Smooth muscle cell (in vitro differentiated cells): ENCODE data around the gene ABCA1. TPM values are rescaled to one million over a fixed set of nuclear protein-coding genes. Genes with fewer than 3 reads are reported as not detected.
"Not testable (repeated sequence)": the region's sequence is repeated elsewhere in the genome, so short reads cannot be mapped to it uniquely, and the experiment has no call there.

Experiments
- DNase-seq: peaks from one replicate; lab custom pipeline; 2025; ENCODE audit not compliant: unreplicated experiment; lab: John Stamatoyannopoulos, UW
- H2AFZ ChIP-seq: fragments of 200-600 bp; sonication (generic); 2 replicates; pipeline ENCODE4 v1.6.0; 2016; ENCODE audit warnings: antibody characterized with exemption, low read depth, mild to moderate bottlenecking
- H3F3A ChIP-seq: fragments of 200-600 bp; sonication (generic); 2 replicates; pipeline ENCODE4 v1.6.0; 2017; ENCODE audit warnings: antibody characterized with exemption, low read depth
- H3K27ac ChIP-seq: fragments of 200-600 bp; sonication (generic); 2 replicates; pipeline ENCODE4 v1.5.1; 2016; ENCODE audit warnings: low read depth, mild to moderate bottlenecking
- H3K27me3 ChIP-seq: fragments of 200-600 bp; sonication (generic); 2 replicates; pipeline ENCODE4 v1.6.1; 2016; ENCODE audit warnings: low read depth, mild to moderate bottlenecking
- H3K36me3 ChIP-seq: fragments of 200-600 bp; sonication (generic); 2 replicates; pipeline ENCODE4 v1.5.1; 2016; ENCODE audit warnings: low read depth
- H3K4me1 ChIP-seq: fragments of 200-600 bp; sonication (generic); 2 replicates; pipeline ENCODE4 v1.5.1; 2016; ENCODE audit warnings: low read depth
- H3K4me2 ChIP-seq: fragments of 200-600 bp; sonication (generic); 2 replicates; pipeline ENCODE4 v1.6.0; 2016; ENCODE audit warnings: mild to moderate bottlenecking
- H3K4me3 ChIP-seq: fragments of 200-600 bp; sonication (generic); 2 replicates; pipeline ENCODE4 v1.5.1; 2016; ENCODE audit warnings: mild to moderate bottlenecking
- H3K79me2 ChIP-seq: fragments of 200-600 bp; sonication (generic); 2 replicates; pipeline ENCODE4 v1.6.0; 2016; ENCODE audit warnings: low read depth, mild to moderate bottlenecking
- H3K9ac ChIP-seq: fragments of 200-600 bp; sonication (generic); 2 replicates; pipeline ENCODE4 v1.6.0; 2016; ENCODE audit warnings: low read depth
- H3K9me3 ChIP-seq: fragments of 200-600 bp; sonication (generic); replicated peaks from 2 replicates; pipeline ENCODE4 v1.5.1; 2016; ENCODE audit warnings: low read depth
- H4K20me1 ChIP-seq: fragments of 200-600 bp; sonication (generic); 2 replicates; pipeline ENCODE4 v1.6.0; 2016; ENCODE audit warnings: low read depth
- CTCF ChIP-seq: fragments of 200-600 bp; sonication (generic); IDR thresholded peaks from 2 replicates; pipeline ENCODE4 v1.5.1; 2017; ENCODE audit warnings: borderline replicate concordance, mild to moderate bottlenecking, antibody characterized with exemption; ENCODE audit not compliant: insufficient read depth, poor library complexity, severe bottlenecking
- WGBS: methylation state at CpG from one replicate; pipeline ENCODE4 v1.1.7; 2016; ENCODE audit warnings: low lambda C conversion rate; 5-methylcytosine and 5-hydroxymethylcytosine counted together
- polyA plus RNA-seq: library from polyadenylated mRNA; unstranded; fragments of >200 nt; fragmentation: Nextera tagmentation; extraction: Ambion mirVana; gene quantifications from 2 replicates; pipeline ENCODE4 v1.2.1, GENCODE V29; 2016
- total RNA-seq: library from RNA; depleted of rRNA; stranded (reverse); fragments of >200 nt; gene quantifications from 2 replicates; pipeline ENCODE4 v1.2.3, GENCODE V29; 2014

ABCA1 gene
- total and polyA plus RNA-seq, 2 experiments from 2014 or later = 2.8 to 29.6 TPM

GRCh38 chr9:104769655-104770054, 158.3 kb downstream of the ABCA1 start:
- Histone ChIP-seq H3K27me3 (no peaks in the 10 kb centered on the region), H3K4me3 (no peak overlapping the region), H3K9me3 (no peaks in the 10 kb centered on the region), H3K36me3 (no peaks in the 10 kb centered on the region), H3F3A (no peaks in the 10 kb centered on the region), H3K79me2 (no peaks in the 10 kb centered on the region), H2AFZ (no peak overlapping the region), H4K20me1 (no peaks in the 10 kb centered on the region), H3K4me1 (no peaks in the 10 kb centered on the region), H3K27ac (no peak overlapping the region), H3K4me2 (no peak overlapping the region), H3K9ac (no peak overlapping the region)
- no peak for DNase-seq
- TF ChIP-seq CTCF = no peak
- 95% methylated on average over 2 of the region's 2 CpGs for WGBS

GRCh38 chr9:104769029-104769428, 158.9 kb downstream of the ABCA1 start:
- not testable (repeated sequence) for H3K36me3 ChIP-seq, H3K4me1 ChIP-seq, H2AFZ ChIP-seq, H3K9me3 ChIP-seq, H3K27ac ChIP-seq, H3K27me3 ChIP-seq, H3K4me3 ChIP-seq, DNase-seq, H3K9ac ChIP-seq, H4K20me1 ChIP-seq, H3K79me2 ChIP-seq, H3K4me2 ChIP-seq, H3F3A ChIP-seq
- 98% methylated on average over 8 of the region's 12 CpGs for WGBS

GRCh38 chr9:104767507-104767906, 160.4 kb downstream of the ABCA1 start:
- Histone ChIP-seq H3K9me3 (no peaks in the 10 kb centered on the region), H3K27ac (no peak overlapping the region), H3K79me2 (no peaks in the 10 kb centered on the region), H3K27me3 (no peaks in the 10 kb centered on the region), H3F3A (no peaks in the 10 kb centered on the region), H3K36me3 (no peaks in the 10 kb centered on the region), H3K4me2 (no peak overlapping the region), H3K4me3 (no peak overlapping the region), H3K9ac (no peak overlapping the region), H4K20me1 (no peaks in the 10 kb centered on the region), H2AFZ (no peak overlapping the region), H3K4me1 (no peaks in the 10 kb centered on the region)
- no peak for DNase-seq
- no peak for TF ChIP-seq CTCF
- 96% methylated on average over 3 of the region's 3 CpGs for WGBS

GRCh38 chr9:104766025-104766424, 161.9 kb downstream of the ABCA1 start:
- no peak overlapping the region for H3K9ac ChIP-seq
- H2AFZ ChIP-seq = no peak overlapping the region
- TF ChIP-seq CTCF = no peak
- H3K4me2 ChIP-seq = no peak overlapping the region
- peaks cover 8% of the 10 kb centered on the region for H3F3A ChIP-seq
- H3K79me2 ChIP-seq = no peaks in the 10 kb centered on the region
- no peaks in the 10 kb centered on the region for H3K9me3 ChIP-seq
- DNase-seq = no peak
- H3K27me3 ChIP-seq = no peaks in the 10 kb centered on the region
- H3K36me3 ChIP-seq = no peaks in the 10 kb centered on the region
- 96% methylated on average over 7 of the region's 7 CpGs for WGBS
- H4K20me1 ChIP-seq = no peaks in the 10 kb centered on the region
- H3K4me1 ChIP-seq = no peaks in the 10 kb centered on the region
- H3K4me3 ChIP-seq = no peak overlapping the region
- no peak overlapping the region for H3K27ac ChIP-seq
